ENCODE results near the gene GIGYF1.
"Not testable (repeated sequence)": the region's sequence is repeated elsewhere in the genome, so short reads cannot be mapped to it uniquely, and the experiment has no call there.

Gene GIGYF1

DNA sequence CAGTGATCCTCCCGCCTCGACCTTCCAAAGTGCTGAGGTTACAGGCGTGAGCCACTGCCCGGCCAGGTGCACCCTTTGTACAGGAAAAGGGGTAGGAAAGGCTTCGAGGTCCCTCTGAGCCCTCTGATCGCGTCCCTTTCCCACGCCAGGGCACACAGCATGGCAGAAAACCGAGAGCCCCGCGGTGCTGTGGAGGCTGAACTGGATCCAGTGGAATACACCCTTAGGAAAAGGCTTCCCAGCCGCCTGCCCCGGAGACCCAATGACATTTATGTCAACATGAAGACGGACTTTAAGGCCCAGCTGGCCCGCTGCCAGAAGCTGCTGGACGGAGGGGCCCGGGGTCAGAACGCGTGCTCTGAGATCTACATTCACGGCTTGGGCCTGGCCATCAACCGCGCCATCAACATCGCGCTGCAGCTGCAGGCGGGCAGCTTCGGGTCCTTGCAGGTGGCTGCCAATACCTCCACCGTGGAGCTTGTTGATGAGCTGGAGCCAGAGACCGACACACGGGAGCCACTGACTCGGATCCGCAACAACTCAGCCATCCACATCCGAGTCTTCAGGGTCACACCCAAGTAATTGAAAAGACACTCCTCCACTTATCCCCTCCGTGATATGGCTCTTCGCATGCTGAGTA lies 12.7 kb upstream of the GIGYF1 start:
- no peak for DNase-seq

DNA sequence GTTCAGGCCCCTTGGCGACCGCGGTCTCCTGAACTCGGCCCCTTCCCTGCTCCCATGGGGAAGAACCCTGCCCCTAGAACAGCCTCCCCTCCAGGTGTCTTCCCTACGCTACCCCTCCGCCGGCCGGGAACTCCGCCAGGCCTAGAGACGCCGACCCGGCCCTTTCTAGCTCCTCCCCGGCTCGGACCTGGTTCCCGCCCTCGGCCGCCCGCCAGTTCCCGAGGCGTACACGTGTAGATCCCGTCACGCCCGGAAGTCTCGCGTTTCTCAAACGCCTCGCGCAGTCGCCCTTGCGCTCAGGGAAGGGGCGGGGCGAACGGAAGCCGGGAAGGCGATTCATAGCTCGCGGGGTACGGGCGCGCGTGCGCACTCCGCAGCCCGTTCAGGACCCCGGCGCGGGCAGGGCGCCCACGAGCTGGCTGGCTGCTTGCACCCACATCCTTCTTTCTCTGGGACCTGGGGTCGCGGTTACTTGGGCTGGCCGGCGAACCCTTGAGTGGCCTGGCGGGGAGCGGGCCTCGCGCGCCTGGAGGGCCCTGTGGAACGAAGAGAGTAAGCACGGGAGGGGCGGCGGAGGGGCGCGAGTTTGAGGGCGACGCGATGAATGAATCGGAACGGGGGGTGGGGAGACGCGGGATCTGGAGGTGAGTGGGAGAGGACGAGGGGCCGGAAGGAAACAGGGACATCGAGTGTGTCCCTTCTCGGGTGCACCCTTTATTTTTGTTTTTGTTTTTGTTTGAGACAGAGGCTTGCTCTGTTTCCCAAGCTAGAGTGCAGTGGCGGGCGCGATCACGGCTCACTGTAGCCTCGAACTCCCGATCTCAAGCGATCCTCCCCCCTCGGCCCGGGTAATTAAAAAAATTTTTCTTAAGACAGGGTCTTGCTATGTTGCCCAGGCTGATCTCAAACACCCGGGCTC lies 12.0 kb upstream of the GIGYF1 start, which contains the start of gene POP7:
POP7 (plus strand) TSS at position 369 of the 919 bp plus-strand sequence. CDS start 710 bp downstream, outside the sequence.
- peak; percentile 97 for DNase-seq

DNA sequence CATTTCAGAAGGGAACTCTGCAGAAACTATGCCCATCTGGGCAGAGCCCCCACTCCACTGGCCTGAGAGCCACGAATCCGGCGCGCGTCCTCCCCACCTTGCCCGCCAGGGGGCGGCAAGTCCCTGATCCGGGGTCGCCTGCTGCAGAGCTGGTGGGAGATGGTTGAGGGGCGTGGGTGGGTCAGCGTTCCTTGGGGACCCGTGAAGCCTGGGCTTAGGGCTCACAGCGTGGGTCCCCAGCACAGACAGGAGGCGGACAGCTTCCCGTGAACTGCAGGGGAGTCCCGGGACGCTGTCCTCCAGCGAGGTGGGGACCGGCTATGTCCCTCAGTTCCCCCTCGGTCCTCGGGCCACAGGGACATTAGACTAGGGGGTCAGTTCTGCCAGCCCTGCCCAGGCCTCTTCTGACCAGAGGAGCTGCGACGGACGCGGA lies 11.3 kb upstream of the GIGYF1 start:
- DNase-seq, result peak; percentile 68

DNA sequence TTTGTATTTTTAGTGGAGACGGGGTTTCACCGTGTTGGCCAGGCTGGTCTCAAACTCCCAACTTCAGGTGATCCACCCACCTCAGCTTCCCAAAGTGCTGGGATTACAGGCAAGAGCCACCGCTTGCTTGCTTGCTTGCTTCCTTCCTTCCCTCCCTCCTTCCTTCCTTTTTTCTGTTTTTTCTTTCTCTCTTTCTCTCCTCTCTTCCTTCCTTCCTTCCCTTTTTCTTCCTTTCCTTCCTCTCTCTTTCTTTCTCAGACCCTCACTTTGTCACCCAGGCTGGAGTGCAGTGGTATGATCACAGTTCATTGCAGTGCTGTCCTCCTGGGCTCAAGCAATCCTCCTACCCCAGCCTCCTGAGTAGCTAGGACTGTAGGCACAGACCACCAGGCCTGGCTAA lies 7.0 kb upstream of the GIGYF1 start:
- DNase-seq, result not testable (repeated sequence)

DNA sequence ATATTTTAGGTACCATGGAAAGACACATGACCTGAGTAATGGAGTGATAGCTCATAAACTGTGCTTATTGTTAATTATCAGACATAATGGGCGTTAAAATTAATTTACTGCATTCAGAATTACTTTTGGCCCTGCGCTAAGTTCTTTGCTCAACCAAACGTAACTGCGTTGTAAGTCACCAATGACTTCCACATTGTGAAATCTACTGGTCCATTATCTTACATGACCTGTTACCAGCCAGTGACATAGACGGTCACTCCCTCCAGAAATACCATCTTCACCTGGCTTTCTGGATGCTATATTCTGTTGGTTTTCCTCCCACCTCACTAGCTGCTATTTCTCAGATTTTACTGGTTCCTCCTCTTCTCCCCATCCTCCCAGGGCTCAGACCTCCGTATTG lies 5.0 kb upstream of the GIGYF1 start:
- DNase-seq, result no peak

- no peak for DNase-seq
Measured at GRCh38 chr7:100696123-100696521, 2.1 kb upstream of the GIGYF1 start.

DNA sequence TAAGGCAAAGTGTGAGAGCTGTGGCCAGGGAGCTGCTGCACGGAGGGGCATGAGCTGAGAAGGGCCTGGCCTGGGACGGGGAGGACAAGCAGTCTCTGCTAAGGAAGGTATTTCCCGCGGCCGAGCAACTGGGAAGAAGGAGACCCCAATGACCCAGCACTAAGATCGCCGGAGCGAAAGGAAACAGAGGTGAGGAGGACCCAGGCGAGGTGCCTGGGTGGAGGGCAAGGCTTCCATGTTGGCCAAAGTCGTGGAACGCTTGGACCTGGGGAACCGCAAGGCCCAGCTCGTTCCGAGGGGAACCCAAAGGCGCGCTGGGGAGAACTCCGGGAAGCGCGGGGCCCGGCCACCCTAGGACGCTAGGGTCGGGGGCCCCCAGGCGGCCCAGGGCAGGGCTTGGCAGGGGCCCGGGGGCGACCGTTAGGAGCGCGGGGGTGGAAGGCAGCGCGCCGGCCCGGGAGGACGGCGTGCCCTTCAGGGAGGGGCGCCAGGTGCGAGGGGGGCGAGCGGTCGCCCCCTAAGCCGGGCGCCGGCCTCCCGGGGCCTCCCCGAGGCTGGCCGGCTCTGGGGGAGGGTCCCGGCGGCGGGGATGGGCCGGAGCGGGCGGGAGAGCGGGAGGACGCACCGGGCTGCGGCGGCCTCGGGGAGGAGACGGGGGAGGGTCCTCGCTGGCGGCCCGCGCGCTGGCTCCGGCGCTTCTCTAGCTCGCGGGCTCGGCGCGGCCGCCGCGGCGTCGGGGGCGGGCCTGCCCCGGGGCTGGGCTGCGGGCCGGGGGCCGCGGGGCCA lies 545 bp downstream of the GIGYF1 start:
- DNase-seq, result no peak

- DNase-seq, result no peak
Measured at GRCh38 chr7:100692578-100692961, 1.5 kb downstream of the GIGYF1 start.

DNA sequence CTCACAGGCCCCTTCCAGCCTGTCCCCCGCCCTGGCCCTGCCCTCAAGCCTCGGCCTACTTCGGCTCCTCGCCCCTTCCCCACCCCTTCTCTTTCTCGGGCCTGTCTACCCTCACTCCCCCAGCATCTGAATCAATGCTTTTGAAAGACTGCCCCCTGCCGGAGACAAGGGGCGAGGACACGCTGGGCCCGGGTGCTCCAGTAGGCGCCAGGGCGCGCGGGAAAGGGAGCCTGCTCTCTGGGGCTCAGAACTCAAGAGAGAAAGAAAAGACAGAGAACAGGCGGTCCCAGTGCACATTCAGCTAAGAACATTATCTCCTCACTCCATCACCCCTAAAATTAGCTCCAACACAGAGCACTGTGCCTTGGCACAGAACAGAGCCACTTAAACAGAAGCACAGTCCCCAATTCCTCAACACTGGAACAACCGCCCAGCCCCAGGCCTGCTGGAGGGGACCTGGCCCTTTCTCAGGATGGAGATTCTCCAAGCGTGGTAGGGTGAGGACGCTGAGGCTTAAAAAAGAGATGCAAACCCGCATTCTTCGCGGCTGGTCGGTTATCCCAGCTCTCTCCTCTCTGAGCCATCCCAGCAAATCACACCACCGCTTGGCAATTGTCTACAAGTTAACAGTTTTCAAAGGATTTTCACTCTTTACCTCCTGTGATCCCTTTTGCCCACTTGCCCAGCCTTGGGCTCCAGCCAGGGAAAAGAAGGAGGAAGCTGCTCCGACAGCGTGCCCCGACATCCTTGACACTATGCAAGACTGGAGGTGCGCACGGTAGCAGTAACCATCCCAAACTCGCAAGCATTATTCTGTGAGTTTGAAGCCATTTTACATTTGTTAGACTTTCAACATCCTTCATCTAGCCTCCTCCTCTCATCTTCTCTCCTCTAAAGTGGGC lies 2.1 kb downstream of the GIGYF1 start:
- peak; percentile 74 for DNase-seq

- DNase-seq, result no peak
Measured at GRCh38 chr7:100689230-100690135, 4.6 kb downstream of the GIGYF1 start.

GRCh38 chr7:100688326-100688860 lies 5.7 kb downstream of the GIGYF1 start:
- no peak for DNase-seq

DNA sequence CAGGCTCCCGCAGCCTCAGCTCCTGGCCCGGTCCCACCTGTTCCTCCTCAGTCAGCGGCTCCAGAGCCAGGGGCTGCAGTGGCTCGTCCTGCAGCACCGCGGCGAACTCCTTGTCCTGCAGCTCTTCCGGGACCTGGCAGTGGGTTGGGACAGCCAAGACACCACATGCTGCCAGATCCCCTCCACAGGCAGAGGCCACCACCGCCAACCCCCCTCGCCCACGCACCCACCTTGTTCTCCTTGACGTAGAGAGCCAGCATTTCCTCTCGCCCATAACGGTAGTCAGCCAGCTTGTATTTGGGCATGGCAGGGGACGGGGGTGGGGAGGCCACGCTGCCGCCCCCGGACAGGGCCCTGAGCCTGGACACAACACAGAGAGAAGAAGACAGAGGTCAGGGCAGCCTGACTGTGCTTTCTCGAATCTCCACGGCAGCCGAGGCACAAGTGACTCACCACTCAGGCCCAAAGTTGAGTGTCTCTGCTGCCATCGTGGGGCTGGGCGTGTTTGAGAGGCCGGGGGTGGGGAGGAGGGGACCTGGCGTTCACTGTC lies 6.2 kb downstream of the GIGYF1 start:
- no peak for DNase-seq

GRCh38 chr7:100687261-100687660 lies 6.8 kb downstream of the GIGYF1 start:
- DNase-seq, result no peak

DNA sequence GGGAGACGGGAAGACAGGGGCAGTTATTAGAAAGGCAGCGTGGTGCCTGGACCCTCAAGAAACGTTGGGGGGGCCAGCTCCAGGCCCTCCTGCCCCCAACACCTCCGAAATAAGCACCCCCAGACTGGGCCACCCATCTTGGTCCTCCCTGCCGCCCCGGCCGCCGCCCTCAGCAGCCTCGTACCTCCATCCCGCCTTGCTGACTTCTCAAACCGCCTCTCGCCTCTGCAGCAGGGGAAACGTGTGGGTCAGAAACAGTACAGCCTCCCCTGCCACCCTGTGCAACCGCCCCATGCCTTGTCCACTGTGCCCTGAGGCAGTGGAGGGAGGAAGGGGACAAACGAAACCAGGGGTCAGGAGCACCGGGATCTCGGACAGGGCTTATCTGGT lies 7.2 kb downstream of the GIGYF1 start:
- no peak for DNase-seq

DNA sequence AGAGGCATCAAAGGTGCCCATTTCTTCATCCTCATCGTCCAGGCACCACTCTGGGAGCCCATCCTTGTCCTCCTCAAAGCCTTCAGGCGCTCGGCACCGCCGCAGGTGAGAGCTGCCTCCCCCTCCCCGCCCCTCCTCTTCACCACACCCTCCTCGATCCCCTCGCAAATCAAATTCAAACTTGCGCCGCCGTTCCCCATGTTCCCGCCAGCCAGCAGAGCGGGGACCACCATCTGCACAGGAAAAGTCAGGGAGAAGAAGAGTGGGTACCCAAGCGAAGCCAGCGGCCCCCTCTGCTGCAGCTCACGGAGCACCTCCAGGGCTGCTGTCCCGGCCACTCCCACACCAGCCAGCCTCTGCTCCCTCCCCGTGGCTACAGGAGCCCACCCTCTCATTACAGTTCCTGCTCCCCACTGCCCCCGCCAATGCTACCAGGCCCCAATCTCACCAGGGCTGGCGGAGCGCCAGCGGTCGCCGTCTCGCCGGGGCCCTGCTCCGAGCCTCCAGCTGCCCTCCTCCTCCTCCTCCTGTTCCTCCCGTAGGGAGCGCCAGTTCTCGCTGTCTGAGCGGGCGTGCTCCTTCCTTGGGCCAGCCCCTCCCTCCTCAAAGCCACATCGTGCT lies 7.7 kb downstream of the GIGYF1 start:
- no peak for DNase-seq

DNA sequence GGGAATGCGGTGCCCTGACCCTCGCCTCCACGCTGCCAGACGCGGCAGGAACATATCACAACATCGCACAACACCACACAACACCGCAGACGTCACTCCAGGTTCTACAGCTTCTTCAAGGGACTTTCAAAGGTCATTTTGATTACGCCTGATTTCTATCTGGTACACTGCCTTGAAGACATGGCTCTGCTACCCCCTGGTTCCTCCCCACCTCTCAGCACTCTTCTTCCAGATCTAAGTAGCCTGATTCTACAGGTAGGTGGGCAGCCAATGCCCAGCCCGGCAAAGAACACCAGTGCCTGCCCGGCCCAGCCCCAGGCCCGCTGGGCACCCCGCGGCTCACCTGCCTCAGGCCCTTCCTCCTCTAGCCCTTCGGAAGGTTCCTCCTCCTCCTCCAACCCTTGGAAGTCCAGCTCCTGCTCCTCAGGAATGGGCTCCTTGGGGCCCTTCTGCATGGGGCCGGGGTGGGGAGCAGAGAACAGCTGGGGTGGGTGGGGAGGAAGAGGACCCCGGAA lies 8.4 kb downstream of the GIGYF1 start:
- DNase-seq, result no peak

GRCh38 chr7:100685049-100685605 lies 8.9 kb downstream of the GIGYF1 start:
- DNase-seq, result no peak

GRCh38 chr7:100684534-100685042 lies 9.5 kb downstream of the GIGYF1 start:
- no peak for DNase-seq
